Right lobe of liver (tissue), 6 donors: Measurements from ENCODE around the gene TNS3. TPM values are rescaled to one million over a fixed set of nuclear protein-coding genes. Genes with fewer than 3 reads are reported as not detected.

Source experiments
- ATAC-seq, 4 donors: fragments of 200-7000 bp; cut with Tn5 transposase; one replicate each; pipeline ENCODE4 v1.9.1; 2020; ENCODE audit warnings: mild to moderate bottlenecking in 4 of 4, moderate library complexity in 4 of 4
- DNase-seq, 3 donors: peaks; one replicate each; pipeline ENCODE4 v3.0.0-alpha.2; 2020
- H3K27ac ChIP-seq, 3 donors: fragments of 200-600 bp; one replicate each; pipeline ENCODE4 v1.8.0; 2022
- H3K27me3 ChIP-seq, 2 donors: fragments of 200-600 bp; one replicate each; pipeline ENCODE4 v1.8.0; 2022
- H3K36me3 ChIP-seq, 4 donors: fragments of 200-600 bp; sonication (generic) in 1 of 4; one replicate each; pipeline versions ENCODE4 v1.5.1 to v1.8.0; 2017 to 2022; ENCODE audit warnings: control low read depth in 1 of 4
- H3K4me1 ChIP-seq, 4 donors: fragments of 200-600 bp; sonication (generic) in 1 of 4; one replicate each; pipeline versions ENCODE4 v1.5.1 to v1.8.0; 2017 to 2022; ENCODE audit warnings: control low read depth in 1 of 4
- H3K4me3 ChIP-seq, 3 donors: fragments of 200-600 bp; one replicate each; pipeline ENCODE4 v1.8.0; 2022
- H3K9me3 ChIP-seq, 4 donors: fragments of 200-600 bp; sonication (generic) in 1 of 4; one replicate each; pipeline versions ENCODE4 v1.5.1 to v1.8.0; 2017 to 2022; ENCODE audit warnings: control low read depth in 1 of 4
- CTCF ChIP-seq, 4 donors: fragments of 200-600 bp in 3 of 4; fragments of 450-650 bp in 1 of 4; IDR thresholded peaks; one replicate each; pipeline versions ENCODE4 v1.5.1 to v1.8.0; 2016 to 2022; ENCODE audit warnings: antibody characterized with exemption in 4 of 4, mild to moderate bottlenecking in 2 of 4
- POLR2A ChIP-seq: fragments of 450-650 bp; IDR thresholded peaks from one replicate; pipeline ENCODE4 v1.6.1; 2017; ENCODE audit warnings: antibody characterized with exemption, mild to moderate bottlenecking
- WGBS: methylation state at CpG from one replicate; pipeline ENCODE4 v1.1.6; 2018; ENCODE audit warnings: low coverage, low lambda C conversion rate; ENCODE audit not compliant: insufficient coverage; ENCODE audit errors: missing lambda C conversion rate; 5-methylcytosine and 5-hydroxymethylcytosine counted together
- intact Hi-C, 2 donors: fragments of 100-400 bp; cut with DNase I; formaldehyde crosslinking; loops; one replicate each; pipeline versions ENCODE4 v1.11.2 to v1.14.1; 2022
- total RNA-seq, 6 experiments: library from RNA; depleted of rRNA in 2 of 6; stranded (reverse); fragments of >200 nt in 2 of 6; fragmentation: NEBNext Ultra II Directional in 3 of 6; extraction: Animal tissue kit (Norgen Biotek cat#: 25700) in 3 of 6; gene quantifications; one replicate each; pipeline versions ENCODE4 v1.1.0 to v1.2.4, GENCODE V29; 2016 to 2023
- donor health status: DM: no; HTN: yes; CAD: no.
- donor health status: DM: no; HTN: no; CAD: no.
- donor health status: DM: no; HTN: no; CAD: no.
- donor health status: DM: no; HTN: yes; CAD: no.
- donor health status: DM: no; HTN: yes; CAD: no.

TNS3 gene
- total RNA-seq, 6 experiments from 2014 or later = 51.2 to 95.0 (median 58.4) TPM

DNA sequence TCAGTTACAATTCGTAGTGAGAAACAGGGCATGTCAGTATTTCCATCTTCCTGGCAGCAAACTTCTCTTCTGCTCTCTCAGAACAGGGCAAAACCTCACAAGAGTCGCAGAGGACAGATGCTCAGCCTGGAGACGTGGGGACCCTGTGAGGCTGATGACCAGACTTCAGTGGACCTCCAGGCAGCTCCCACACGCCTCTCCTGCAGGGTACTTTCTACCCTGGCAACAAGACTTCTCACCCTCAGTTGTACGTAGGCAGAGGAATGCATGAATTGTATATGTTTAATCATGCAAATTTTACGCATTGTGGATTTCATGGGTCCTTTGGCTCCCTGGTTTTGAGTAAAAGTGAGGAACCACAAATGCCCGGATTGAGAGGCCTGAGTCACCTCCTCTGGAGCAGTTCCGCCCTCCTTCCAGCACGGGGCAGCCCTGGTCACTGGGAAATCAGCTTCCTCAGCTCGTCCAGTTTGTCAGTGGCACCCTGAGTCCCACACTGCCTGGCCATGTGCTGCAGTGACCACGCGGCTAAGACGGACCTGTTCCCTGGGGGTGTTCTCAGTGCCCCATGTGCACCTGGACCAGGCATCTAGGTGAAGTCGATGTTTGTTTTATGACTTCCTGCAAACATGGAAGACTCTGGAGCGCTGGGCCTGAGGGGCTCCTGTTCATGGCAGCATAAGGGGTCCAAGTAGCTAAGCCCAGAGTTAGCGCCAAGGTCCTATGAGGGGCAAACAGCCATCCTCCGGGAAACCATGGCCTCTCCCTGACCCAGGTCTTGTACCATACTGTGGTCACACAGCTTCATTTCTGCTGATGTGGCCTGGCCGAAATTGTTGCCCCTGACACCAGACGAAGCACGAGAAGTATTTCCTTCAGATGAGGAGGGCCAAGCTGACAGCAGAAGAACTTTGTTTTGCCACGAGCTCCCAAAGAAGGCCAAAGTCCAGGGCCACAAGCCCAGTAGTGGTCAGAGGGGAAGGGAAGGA lies 165.1 kb downstream of the TNS3 start:
- ATAC-seq (peak in 2 of 4 donors; percentile 15 to 24), DNase-seq (no peak)
- 63% methylated on average over 6 of the region's 21 CpGs for WGBS
- H3K27ac ChIP-seq = no peak overlapping the region
- no peaks in the 10 kb centered on the region for H3K27me3 ChIP-seq
- no peak overlapping the region for H3K4me3 ChIP-seq
- peaks cover 0 to 25% (median 16%) of the 10 kb centered on the region in 4 donors for H3K36me3 ChIP-seq
- peaks cover 0 to 16% (median 0%) of the 10 kb centered on the region in 4 donors for H3K4me1 ChIP-seq
- no peak for TF ChIP-seq POLR2A
- no peak for TF ChIP-seq CTCF (IDR thresholded peaks at IDR 0.05)
- H3K9me3 ChIP-seq = no peaks in the 10 kb centered on the region
- intact Hi-C loops = no loop called here

DNA sequence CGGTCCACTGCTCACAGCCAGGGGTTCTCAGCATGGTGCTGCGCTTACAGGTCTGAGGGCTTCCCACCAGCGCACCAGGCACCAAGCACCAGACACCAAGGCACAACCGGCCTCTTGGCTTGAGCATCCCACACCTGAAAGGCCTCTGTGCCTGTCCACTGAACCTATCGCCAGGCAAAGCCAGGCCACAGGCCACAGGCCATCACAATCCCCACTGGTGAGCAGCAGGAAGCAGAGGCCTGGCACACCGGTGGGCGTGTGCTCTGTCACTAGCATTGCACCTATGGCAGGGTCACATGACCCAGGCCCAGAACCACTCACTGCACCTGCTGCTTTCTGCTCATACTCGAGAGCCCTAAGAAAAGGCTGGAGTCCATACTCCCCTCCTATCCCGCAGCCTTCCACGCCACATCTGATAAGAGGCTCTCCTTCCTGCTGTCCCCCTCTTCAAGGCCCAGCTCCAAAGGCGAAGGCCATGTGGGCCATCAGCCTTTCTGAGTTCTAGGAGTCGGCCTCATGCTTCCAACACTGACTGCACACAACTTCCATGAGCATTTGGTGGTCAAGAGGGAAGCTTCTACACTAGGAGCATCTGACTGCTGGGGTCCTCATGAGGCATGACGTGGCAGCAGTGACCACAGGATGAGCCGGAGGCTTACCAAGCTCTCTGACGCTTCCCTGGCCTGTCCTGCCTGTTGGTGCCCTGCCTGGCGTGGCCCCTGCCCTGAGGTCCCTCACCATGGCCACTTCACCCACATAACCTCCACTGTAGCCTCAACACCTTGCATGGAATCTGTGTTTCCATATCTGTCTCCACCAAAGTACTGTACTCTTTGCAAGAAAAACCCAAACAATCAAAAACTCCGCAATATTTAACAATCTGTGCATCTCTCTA lies 166.3 kb downstream of the TNS3 start:
- Histone ChIP-seq H3K4me3 (no peak overlapping the region), H3K9me3 (no peaks in the 10 kb centered on the region), H3K4me1 (peaks cover 0 to 16% (median 0%) of the 10 kb centered on the region in 4 donors), H3K27me3 (no peaks in the 10 kb centered on the region), H3K36me3 (peaks cover 4 to 28% (median 18%) of the 10 kb centered on the region in 4 donors), H3K27ac (no peak overlapping the region)
- ATAC-seq = peak in 2 of 4 donors; percentile 7 to 14
- intact Hi-C loops = no loop called here
- no peak for DNase-seq
- 79% methylated on average over 6 of the region's 17 CpGs for WGBS
- TF ChIP-seq CTCF (IDR thresholded peaks at IDR 0.05) (no peak), POLR2A (no peak)

DNA sequence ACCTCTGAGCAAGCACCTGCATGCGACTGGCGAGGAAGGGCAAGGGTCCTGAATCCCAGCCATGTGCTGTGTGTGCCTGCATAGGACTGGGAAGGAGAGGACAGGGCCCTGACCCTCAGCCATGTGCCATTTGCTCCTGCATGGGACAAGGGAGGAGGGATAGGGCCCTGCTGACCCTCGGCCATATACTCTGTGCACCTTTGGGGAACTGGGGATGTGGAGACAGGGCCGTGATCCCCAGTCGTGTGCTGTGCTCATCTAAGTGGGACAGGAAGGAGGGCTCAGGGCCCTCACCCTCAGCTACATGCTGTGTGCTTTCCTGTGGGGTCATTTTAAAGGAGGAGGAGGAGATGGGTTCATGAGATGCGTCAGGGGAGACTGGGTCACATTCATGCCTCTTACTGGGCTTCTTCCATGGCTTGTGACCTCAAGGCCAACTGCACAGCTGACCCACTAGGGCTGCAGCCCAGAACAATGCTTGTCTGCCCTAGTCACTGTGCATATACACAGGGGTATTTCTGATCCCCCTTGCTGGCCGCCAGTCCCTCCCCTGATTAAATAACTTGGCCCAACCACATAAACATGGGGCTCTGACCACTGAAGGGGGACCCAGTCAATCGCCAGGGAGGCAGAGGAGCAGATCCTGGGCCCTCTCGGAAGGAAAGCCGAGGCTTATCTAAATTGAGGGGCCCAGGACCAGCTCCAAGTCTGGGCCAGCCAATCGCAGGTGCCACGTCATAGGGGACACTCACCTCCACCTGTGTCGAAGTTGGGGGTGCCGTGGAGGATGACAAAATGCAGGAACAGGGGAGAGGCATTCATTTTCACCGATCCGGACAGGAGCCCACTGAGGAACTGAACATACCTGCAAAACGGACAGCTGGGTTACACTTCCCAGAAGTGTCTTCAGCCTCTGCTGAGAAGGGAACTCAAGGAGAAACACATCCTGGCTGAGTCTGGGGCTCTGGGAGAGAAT lies 167.3 kb downstream of the TNS3 start:
- Histone ChIP-seq H3K36me3 (peaks cover 4 to 36% (median 23%) of the 10 kb centered on the region in 4 donors), H3K4me1 (peaks cover 0 to 16% (median 0%) of the 10 kb centered on the region in 4 donors), H3K9me3 (no peaks in the 10 kb centered on the region), H3K27me3 (no peaks in the 10 kb centered on the region), H3K27ac (no peak overlapping the region), H3K4me3 (no peak overlapping the region)
- peak; percentile 9 to 40 (median 16) for ATAC-seq
- intact Hi-C loops = no loop called here
- no peak for DNase-seq
- 90% methylated on average over 4 of the region's 17 CpGs for WGBS
- no peak for TF ChIP-seq POLR2A
- TF ChIP-seq CTCF (IDR thresholded peaks at IDR 0.05) = no peak
